GM19395 (cell line): Measurements from ENCODE around the gene PLA2G3.
"Not testable (repeated sequence)": the region's sequence is repeated elsewhere in the genome, so short reads cannot be mapped to it uniquely, and the experiment has no call there.

Experiments
- ATAC-seq: cut with Tn5 transposase; IDR thresholded peaks from one replicate; pipeline ENCODE4 v1.9.1; 2021; ENCODE audit warnings: mild to moderate bottlenecking, moderate library complexity; ENCODE audit not compliant: unreplicated experiment

The PLA2G3 gene

DNA sequence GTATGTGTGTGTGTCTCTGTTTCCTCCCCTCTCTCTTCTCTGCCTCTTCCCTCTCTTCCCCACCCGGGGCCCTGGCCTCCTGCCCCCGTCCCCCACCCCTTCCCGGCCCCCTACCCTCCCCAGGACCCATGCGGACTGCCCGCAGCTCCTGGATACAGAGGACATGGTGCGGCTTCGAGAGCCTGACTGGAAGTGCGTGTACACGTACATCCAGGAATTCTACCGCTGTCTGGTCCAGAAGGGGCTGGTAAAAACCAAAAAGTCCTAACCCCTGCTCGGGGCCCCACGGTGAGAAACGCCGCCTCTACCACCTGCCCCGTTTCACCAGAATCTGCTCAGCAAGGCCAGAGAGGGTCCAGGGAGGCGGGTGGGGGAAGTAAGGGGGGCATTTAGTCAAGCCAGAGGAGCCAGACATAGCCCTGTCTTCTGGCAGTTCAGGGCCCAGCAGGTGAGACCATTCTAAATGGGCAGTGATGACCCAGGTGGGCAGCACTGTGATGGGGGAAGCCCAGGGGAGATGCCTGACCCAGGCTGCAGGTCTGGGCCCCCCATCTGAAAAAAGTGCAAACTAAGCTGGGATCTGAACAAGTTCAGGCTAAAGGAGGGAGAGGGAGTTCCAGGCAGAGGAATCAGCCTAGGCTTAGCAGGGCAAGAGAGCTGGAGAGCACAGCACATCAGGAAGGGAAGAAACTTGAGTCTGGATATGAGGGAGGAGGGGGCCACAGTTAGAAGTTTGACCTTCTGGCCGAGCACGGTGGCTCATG, 39.4 kb downstream of the PLA2G3 start:
- no peak for ATAC-seq

DNA sequence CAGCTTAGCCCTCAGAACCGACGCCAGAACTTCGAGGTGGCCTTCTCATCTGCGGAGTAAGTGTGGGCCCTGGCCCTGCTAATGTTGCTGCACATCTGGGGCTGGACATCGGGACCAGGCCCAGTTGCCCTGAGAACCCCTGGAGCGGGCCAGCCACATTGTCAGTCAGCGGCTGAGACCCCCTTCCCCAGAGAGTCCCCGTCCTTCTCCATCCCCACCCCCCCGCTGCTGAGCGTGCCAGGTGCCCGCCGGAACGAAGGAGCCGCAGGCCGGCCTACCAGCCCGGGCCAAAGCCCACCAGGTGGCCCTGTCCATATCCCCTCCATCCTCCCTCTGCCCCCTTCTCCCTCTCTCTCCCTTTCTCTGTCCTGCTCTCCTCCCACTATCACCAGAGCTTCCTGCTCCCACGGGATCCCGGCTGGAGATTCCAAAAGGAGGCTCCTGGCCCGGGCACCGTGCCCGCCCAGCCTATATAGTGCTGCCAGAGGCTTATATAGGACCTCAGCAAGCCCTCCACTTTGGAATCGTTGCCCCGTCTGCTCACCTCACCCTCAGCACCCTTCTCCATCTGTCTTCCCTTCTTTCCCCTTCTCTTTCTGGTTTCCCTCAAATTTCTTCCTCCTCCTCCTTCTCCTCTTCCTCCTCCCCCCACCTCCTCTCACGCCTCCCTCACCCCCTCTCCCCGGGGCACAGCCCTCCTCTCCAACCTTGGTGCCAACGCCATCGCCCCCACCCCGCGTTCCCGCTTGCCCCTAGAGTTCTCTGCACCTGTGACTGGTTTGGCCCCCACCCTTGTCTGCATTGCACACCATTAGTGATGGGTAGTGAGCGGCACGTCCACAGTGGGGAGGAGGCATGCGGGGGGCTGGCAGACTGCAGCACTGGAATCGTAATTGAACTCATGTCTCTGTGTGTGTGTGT, 40.2 kb downstream of the PLA2G3 start:
- no peak for ATAC-seq

- no peak for ATAC-seq
Measured at GRCh38 chr22:31099386-31099785, 40.9 kb downstream of the PLA2G3 start.

DNA sequence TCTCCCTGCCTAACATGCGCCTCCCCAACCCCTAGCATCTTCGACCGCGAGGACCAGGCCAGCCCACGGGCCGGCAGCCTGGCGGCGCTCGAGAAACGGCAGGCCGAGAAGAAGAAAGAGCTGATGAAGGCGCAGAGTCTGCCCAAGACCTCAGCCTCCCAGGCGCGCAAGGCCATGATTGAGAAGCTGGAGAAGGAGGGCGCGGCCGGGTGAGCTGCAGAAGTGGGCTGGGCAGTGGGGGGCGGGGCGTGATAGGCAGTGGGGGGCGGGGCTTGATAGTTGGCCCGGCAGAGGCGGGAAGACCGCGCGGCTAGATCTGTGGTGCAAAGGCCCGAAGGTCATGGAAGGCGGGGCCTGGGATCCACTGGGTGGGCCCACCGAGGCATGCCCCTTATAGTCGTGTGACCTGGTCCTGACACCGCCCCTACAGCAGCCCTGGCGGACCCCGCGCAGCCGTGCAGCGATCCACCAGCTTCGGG, 41.6 kb downstream of the PLA2G3 start:
- ATAC-seq: no peak

GRCh38 chr22:31097941-31098631, 42.2 kb downstream of the PLA2G3 start:
- ATAC-seq: no peak

- ATAC-seq: not testable (repeated sequence)
Measured at GRCh38 chr22:31097539-31097938, 42.8 kb downstream of the PLA2G3 start.

DNA sequence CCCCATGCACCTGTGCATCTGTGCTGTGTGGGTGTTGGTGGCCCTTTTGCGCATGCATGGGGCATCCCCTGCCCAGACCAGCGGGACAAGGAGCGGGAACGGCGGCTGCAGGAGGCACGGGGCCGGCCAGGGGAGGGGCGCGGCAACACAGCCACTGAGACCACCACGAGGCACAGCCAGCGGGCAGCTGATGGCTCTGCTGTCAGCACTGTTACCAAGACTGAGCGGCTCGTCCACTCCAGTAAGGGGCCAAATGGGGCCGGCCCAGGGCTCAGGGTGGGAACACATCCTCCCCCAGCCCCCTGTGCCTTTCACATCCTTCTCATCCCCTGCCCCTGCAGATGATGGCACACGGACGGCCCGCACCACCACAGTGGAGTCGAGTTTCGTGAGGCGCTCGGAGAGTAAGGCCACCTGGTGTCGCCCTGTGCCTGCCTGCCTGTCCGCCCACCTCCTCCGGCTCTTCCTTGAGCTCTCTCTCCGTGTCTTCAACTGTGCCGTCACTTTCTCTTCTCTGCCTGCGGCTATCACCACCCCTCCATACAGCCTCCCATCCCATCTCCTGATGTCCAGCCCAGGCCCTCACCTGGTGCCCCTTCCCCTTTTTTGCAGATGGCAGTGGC, 43.5 kb downstream of the PLA2G3 start:
- ATAC-seq: no peak

DNA sequence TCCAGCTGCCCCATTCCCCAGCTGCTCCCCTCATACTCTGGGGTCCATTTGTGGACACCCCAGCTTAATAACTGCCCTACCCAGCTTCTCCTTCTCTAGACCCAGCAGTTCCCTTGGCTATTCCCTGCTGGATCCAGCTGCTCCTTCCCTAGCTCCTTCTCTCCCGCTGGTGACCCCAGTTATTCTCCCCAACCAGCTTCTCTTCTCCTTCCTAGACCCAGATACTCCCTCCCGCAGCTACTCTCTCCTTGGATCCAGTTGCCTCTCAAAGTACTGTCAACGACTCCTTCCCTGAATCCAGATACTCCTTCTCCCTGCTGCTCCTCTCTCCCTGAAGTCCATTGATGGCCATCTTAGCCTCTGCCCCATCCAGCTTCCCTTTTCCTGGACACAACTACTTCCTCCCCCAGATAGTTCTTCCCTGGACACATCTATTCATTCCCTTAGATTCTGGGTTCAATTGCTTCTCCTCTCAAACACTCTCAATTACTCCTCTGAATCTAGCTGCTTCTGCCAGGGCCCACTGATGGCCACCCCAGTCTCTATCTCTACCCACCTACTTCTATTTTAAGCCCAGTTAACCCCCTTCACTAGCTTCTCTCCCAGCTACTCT, 44.6 kb downstream of the PLA2G3 start:
- no peak for ATAC-seq

DNA sequence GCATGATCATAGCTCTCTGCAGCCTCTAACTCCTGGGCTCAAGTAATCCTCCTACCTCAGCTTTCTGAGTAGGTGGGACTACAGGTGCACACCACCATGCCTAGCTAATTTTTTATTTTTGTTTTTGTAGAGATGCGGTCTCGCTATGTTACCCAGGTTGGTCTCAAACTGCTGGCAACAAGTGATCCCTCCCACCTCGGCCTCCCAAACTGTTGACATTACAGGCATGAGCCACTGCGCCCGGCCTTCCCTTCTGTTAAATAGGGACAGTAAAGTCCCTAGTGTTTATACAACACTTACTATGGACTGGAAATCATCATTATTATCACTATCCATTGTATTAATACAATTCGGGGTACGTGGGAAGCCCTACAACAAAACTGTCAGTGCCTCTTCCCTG, 45.6 kb downstream of the PLA2G3 start:
- ATAC-seq: no peak

GRCh38 chr22:31094021-31094551, 46.2 kb downstream of the PLA2G3 start:
- ATAC-seq: no peak

- no peak for ATAC-seq
Measured at GRCh38 chr22:31093086-31093850, 47.0 kb downstream of the PLA2G3 start.

GRCh38 chr22:31092161-31092560, 48.1 kb downstream of the PLA2G3 start:
- no peak for ATAC-seq

- ATAC-seq: no peak
Measured at GRCh38 chr22:31091106-31091975, 49.0 kb downstream of the PLA2G3 start.

- no peak for ATAC-seq
Measured at GRCh38 chr22:31090217-31091085, 49.9 kb downstream of the PLA2G3 start.

- no peak for ATAC-seq
Measured at GRCh38 chr22:31089160-31090100, 50.9 kb downstream of the PLA2G3 start.

DNA sequence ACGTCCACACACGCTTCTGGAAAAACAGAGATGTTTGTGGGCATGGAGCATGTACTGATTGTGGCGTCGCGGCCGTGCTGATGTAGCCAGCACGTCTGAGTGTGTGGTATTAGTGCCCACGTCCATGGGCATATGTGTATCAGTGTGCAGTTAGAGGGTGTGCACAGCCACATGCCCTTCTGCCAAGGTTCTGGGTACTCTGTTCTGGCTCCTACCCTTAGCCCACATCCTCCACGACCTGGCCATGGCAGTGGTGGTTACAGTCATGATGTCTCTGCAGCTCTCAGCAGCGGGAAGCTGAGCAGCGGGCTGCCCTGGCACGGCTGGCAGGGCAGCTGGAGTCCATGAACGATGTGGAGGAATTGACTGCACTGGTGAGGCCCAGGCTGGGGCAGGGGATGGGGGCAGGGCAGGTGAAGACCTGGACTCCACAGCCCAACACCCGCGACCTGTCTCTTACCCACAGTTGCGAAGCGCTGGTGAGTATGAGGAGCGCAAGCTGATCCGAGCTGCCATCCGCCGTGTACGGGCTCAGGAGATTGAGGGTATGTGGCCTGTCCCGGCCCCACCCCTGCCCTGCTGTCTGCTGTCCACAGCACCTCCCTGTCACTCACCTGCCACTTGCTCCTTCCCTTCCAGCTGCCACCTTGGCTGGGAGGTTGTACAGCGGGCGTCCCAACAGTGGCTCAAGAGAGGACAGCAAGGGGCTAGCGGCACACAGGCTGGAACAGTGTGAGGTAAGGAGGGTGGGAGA, 51.9 kb downstream of the PLA2G3 start:
- ATAC-seq: no peak
